CD14-positive monocyte (primary cell): Measurements from ENCODE around the gene CCDC43. TPM values are rescaled to one million over a fixed set of nuclear protein-coding genes. Genes with fewer than 3 reads are reported as not detected.

Source experiments
- DNase-seq, 3 donors: peaks; one replicate each; pipeline ENCODE4 v3.0.0-alpha.2; 2011 to 2022
- H2AFZ ChIP-seq: 2 replicates; pipeline ENCODE4 v1.6.0; 2012; ENCODE audit warnings: mild to moderate bottlenecking, low read depth, low read length, inconsistent platforms; ENCODE audit not compliant: insufficient read depth, poor library complexity, severe bottlenecking
- H3K27ac ChIP-seq, 2 donors: 1 replicate in 1 of 2; 2 replicates in 1 of 2; pipeline ENCODE4 v1.5.1; 2012 to 2013; ENCODE audit warnings: low read length in 2 of 2, control low read depth in 1 of 2, inconsistent platforms in 1 of 2, low read depth in 1 of 2, mild to moderate bottlenecking in 1 of 2
- H3K27me3 ChIP-seq, 2 donors: one replicate each; pipeline versions ENCODE4 v1.6.0 to v1.6.1; 2011 to 2013; ENCODE audit warnings: low read length in 2 of 2; ENCODE audit not compliant: control insufficient read depth in 2 of 2, insufficient read depth in 2 of 2
- H3K36me3 ChIP-seq, 2 donors: replicated peaks in 1 of 2; 1 replicate in 1 of 2; 2 replicates in 1 of 2; pipeline versions ENCODE4 v1.5.1 to v1.6.1; 2012 to 2013; ENCODE audit warnings: low read length in 2 of 2, control low read depth in 1 of 2, inconsistent platforms in 1 of 2, mild to moderate bottlenecking in 1 of 2; ENCODE audit not compliant: insufficient read depth in 2 of 2, control insufficient read depth in 1 of 2
- H3K4me1 ChIP-seq, 2 donors: 1 replicate in 1 of 2; 2 replicates in 1 of 2; pipeline versions ENCODE4 v1.5.1 to v1.6.1; 2012 to 2013; ENCODE audit warnings: low read length in 2 of 2, control low read depth in 1 of 2, inconsistent platforms in 1 of 2, mild to moderate bottlenecking in 1 of 2, moderate library complexity in 1 of 2; ENCODE audit not compliant: insufficient read depth in 2 of 2, control insufficient read depth in 1 of 2
- H3K4me2 ChIP-seq: replicated peaks from 2 replicates; pipeline ENCODE3; 2012; ENCODE audit warnings: low read length, moderate library complexity, mild to moderate bottlenecking; ENCODE audit not compliant: poor library complexity, severe bottlenecking; ENCODE audit errors: extremely low read depth
- H3K4me3 ChIP-seq, 3 experiments: fragments of 200-600 bp in 1 of 3; sonication (generic) in 1 of 3; replicated peaks in 1 of 3; 1 replicate in 2 of 3; 2 replicates in 1 of 3; pipeline ENCODE4 v1.5.1; 2011 to 2013; ENCODE audit warnings: low read length in 3 of 3, mild to moderate bottlenecking in 3 of 3, control low read depth in 2 of 3, low read depth in 2 of 3, inconsistent platforms in 1 of 3, moderate library complexity in 1 of 3
- H3K79me2 ChIP-seq: 2 replicates; pipeline ENCODE4 v1.6.0; 2012; ENCODE audit warnings: mild to moderate bottlenecking, control low read depth, inconsistent platforms, low read length, moderate library complexity; ENCODE audit not compliant: insufficient read depth
- H3K9ac ChIP-seq: 2 replicates; pipeline ENCODE4 v1.6.0; 2017; ENCODE audit warnings: low read length, mild to moderate bottlenecking; ENCODE audit not compliant: insufficient read depth, poor library complexity, severe bottlenecking
- H3K9me3 ChIP-seq, 2 donors: replicated peaks in 1 of 2; 1 replicate in 1 of 2; 2 replicates in 1 of 2; pipeline versions ENCODE4 v1.5.1 to v1.6.1; 2012 to 2013; ENCODE audit warnings: low read length in 2 of 2, control low read depth in 1 of 2; ENCODE audit not compliant: control insufficient read depth in 1 of 2, insufficient read depth in 1 of 2
- H4K20me1 ChIP-seq: 2 replicates; pipeline ENCODE4 v1.6.0; 2012; ENCODE audit warnings: mild to moderate bottlenecking, low read length, control low read depth, moderate library complexity; ENCODE audit not compliant: insufficient read depth
- H3K27ac Mint-ChIP-seq, 7 donors: one replicate each; pipeline ENCODE4 v1.8.0; 2020; ENCODE audit warnings: mild to moderate bottlenecking in 7 of 7, mixed read lengths in 7 of 7, moderate library complexity in 6 of 7, inconsistent platforms in 2 of 7
- H3K27me3 Mint-ChIP-seq, 3 donors: one replicate each; pipeline ENCODE4 v1.8.0; 2021 to 2022; ENCODE audit warnings: low read depth in 3 of 3, mild to moderate bottlenecking in 3 of 3, mixed read lengths in 3 of 3, moderate library complexity in 3 of 3, inconsistent platforms in 1 of 3
- H3K36me3 Mint-ChIP-seq, 2 donors: one replicate each; pipeline ENCODE4 v1.8.0; 2020; ENCODE audit warnings: mixed read lengths in 2 of 2, inconsistent platforms in 1 of 2, mild to moderate bottlenecking in 1 of 2
- H3K4me1 Mint-ChIP-seq: one replicate; pipeline ENCODE4 v1.8.0; 2020; ENCODE audit warnings: mild to moderate bottlenecking, mixed read lengths
- H3K4me3 Mint-ChIP-seq, 2 donors: one replicate each; pipeline ENCODE4 v1.8.0; 2020; ENCODE audit warnings: mild to moderate bottlenecking in 2 of 2, mixed read lengths in 2 of 2, moderate library complexity in 1 of 2
- H3K9me3 Mint-ChIP-seq, 7 donors: one replicate each; pipeline ENCODE4 v1.8.0; 2020 to 2022; ENCODE audit warnings: mixed read lengths in 7 of 7, mild to moderate bottlenecking in 6 of 7, moderate library complexity in 6 of 7, inconsistent platforms in 2 of 7
- WGBS: methylation state at CpG from one replicate; pipeline ENCODE4 v1.1.5; 2013; ENCODE audit warnings: missing lambda C conversion rate; ENCODE audit not compliant: insufficient coverage; 5-methylcytosine and 5-hydroxymethylcytosine counted together
- intact Hi-C, 2 donors: fragments of 100-400 bp; cut with micrococcal nuclease; formaldehyde crosslinking; loops; one replicate each; pipeline versions ENCODE4 v1.15.0 to v1.15.1; 2023
- polyA plus RNA-seq, 3 donors: library from polyadenylated mRNA; depleted of rRNA in 1 of 3; unstranded in 2 of 3; stranded (reverse) in 1 of 3; fragments of 300-500 nt in 2 of 3; fragments of >200 nt in 1 of 3; fragmentation: Illumina TruSeq in 2 of 3; gene quantifications; 1 replicate in 2 of 3; 2 replicates in 1 of 3; pipeline ENCODE4 v1.2.3, GENCODE V29; 2012 to 2021
- TF ChIP-seq, protein P1 (sequence below): fragments of 200-600 bp; IDR thresholded peaks from one replicate; pipeline ENCODE4 v1.8.0; 2022; ENCODE audit warnings: antibody characterized with exemption, mild to moderate bottlenecking

Gene CCDC43
- polyA plus RNA-seq, 3 donors, result 6.9 to 19.7 (median 12.8) TPM

DNA sequence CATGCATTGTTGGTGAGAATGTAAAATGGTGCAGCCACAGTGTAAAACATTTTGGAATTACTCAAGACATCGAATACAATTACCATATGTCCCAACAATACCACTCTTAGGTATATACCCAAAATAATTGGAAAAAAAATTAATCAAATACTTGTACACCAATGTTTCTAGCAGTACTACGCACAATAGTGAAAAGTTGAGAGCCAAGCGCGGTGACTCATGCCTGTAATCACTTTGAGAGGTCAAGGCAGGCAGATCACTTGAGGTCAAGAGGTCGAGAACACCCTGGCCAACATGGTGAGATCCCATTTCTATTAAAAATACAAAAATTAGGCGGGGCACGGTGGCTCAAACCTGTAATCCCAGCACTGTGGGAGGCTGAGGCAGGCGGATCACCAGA is 36.8 kb downstream of the CCDC43 start:
- Histone ChIP-seq H3K4me2 (no peak overlapping the region), H3K27ac (no peak overlapping the region), H3K4me3 (no peak overlapping the region), H4K20me1 (no peaks in the 10 kb centered on the region), H3K79me2 (no peaks in the 10 kb centered on the region), H3K27me3 (peaks cover 16 to 48% of the 10 kb centered on the region in 2 donors), H3K4me1 (peaks cover 6 to 8% of the 10 kb centered on the region in 2 donors), H2AFZ (no peak overlapping the region), H3K9ac (no peak overlapping the region), H3K9me3 (peaks cover 6 to 8% of the 10 kb centered on the region in 2 donors), H3K36me3 (no peaks in the 10 kb centered on the region)
- no peak overlapping the region for H3K27ac Mint-ChIP-seq
- H3K4me1 Mint-ChIP-seq, result peaks cover 11% of the 10 kb centered on the region
- H3K9me3 Mint-ChIP-seq, result peaks cover 0 to 22% (median 17%) of the 10 kb centered on the region in 7 donors
- no peak for DNase-seq
- TF ChIP-seq, protein P1, sequence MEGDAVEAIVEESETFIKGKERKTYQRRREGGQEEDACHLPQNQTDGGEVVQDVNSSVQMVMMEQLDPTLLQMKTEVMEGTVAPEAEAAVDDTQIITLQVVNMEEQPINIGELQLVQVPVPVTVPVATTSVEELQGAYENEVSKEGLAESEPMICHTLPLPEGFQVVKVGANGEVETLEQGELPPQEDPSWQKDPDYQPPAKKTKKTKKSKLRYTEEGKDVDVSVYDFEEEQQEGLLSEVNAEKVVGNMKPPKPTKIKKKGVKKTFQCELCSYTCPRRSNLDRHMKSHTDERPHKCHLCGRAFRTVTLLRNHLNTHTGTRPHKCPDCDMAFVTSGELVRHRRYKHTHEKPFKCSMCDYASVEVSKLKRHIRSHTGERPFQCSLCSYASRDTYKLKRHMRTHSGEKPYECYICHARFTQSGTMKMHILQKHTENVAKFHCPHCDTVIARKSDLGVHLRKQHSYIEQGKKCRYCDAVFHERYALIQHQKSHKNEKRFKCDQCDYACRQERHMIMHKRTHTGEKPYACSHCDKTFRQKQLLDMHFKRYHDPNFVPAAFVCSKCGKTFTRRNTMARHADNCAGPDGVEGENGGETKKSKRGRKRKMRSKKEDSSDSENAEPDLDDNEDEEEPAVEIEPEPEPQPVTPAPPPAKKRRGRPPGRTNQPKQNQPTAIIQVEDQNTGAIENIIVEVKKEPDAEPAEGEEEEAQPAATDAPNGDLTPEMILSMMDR, result no peak
- peaks cover 48 to 66% (median 64%) of the 10 kb centered on the region in 3 donors for H3K27me3 Mint-ChIP-seq
- intact Hi-C loops, result no loop called here
- H3K36me3 Mint-ChIP-seq, result peaks cover 0 to 2% of the 10 kb centered on the region in 2 donors
- WGBS, result 93% methylated on average over 5 of the region's 8 CpGs
- H3K4me3 Mint-ChIP-seq, result no peak overlapping the region

DNA sequence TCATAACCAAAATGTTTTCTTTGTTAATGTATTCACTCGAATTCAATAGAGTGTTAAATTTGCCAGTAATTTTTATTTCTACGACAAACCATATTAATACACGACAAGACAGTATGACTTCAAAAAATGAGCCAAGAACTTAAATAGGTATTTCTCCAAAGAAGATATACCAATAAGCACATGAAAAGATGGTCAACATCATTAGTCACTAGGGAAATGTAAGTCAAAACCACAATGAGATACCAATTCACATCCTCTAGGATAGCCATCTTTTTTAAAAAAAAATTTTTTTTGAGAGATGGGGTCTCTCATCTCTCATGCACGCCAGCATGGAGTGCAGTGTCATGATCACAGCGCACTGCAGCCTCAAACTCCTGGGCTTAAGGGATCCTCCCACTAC is 38.3 kb downstream of the CCDC43 start:
- intact Hi-C loops, result no loop called here
- no peaks in the 10 kb centered on the region for H3K36me3 ChIP-seq
- H3K4me1 Mint-ChIP-seq, result peaks cover 5% of the 10 kb centered on the region
- H3K27me3 Mint-ChIP-seq, result peaks cover 39 to 53% (median 53%) of the 10 kb centered on the region in 3 donors
- TF ChIP-seq, protein P1, result no peak
- no peak for DNase-seq
- no peak overlapping the region for H3K27ac ChIP-seq
- peaks cover 6 to 8% of the 10 kb centered on the region in 2 donors for H3K9me3 ChIP-seq
- H3K79me2 ChIP-seq, result no peaks in the 10 kb centered on the region
- WGBS, result no CpG with 5 or more reads among the region's 5 CpGs
- no peak overlapping the region for H3K4me2 ChIP-seq
- H3K9ac ChIP-seq, result no peak overlapping the region
- no peak overlapping the region for H3K27ac Mint-ChIP-seq
- H3K4me1 ChIP-seq, result peaks cover 0 to 4% of the 10 kb centered on the region in 2 donors
- H2AFZ ChIP-seq, result no peak overlapping the region
- H3K4me3 ChIP-seq, result no peak overlapping the region
- H4K20me1 ChIP-seq, result no peaks in the 10 kb centered on the region
- no peaks in the 10 kb centered on the region for H3K36me3 Mint-ChIP-seq
- H3K9me3 Mint-ChIP-seq, result peaks cover 0 to 14% (median 9%) of the 10 kb centered on the region in 7 donors
- H3K4me3 Mint-ChIP-seq, result no peak overlapping the region
- H3K27me3 ChIP-seq, result peaks cover 14 to 34% of the 10 kb centered on the region in 2 donors
